Body of pancreas (tissue), 4 donors: ENCODE results near the gene PLCB1. TPM values are rescaled to one million over a fixed set of nuclear protein-coding genes. Genes with fewer than 3 reads are reported as not detected.

Experiments
- ATAC-seq: fragments of 150-250 bp; one replicate; pipeline ENCODE4 v1.9.1; 2016
- DNase-seq, 4 donors: peaks; one replicate each; pipeline ENCODE4 v3.0.0-alpha.2; 2019
- H3K27ac ChIP-seq, 4 donors: fragments of 200-600 bp; sonication (generic); 1 replicate in 3 of 4; 2 replicates in 1 of 4; pipeline versions ENCODE4 v1.5.1 to v1.6.1; 2016 to 2019; ENCODE audit warnings: mild to moderate bottlenecking in 1 of 4, mixed read lengths in 1 of 4, moderate library complexity in 1 of 4
- H3K27me3 ChIP-seq, 2 donors: fragments of 200-600 bp; sonication (generic); one replicate each; pipeline ENCODE4 v1.6.0; 2016; ENCODE audit warnings: mild to moderate bottlenecking in 1 of 2
- H3K36me3 ChIP-seq, 2 donors: fragments of 200-600 bp; sonication (generic); replicated peaks in 1 of 2; 2 replicates each; pipeline ENCODE4 v1.5.1; 2016; ENCODE audit warnings: low read depth in 2 of 2; ENCODE audit not compliant: insufficient read depth in 1 of 2
- H3K4me1 ChIP-seq: fragments of 200-600 bp; sonication (generic); one replicate; pipeline ENCODE4 v1.6.0; 2016
- H3K4me3 ChIP-seq, 2 donors: fragments of 200-600 bp; sonication (generic); 1 replicate in 1 of 2; 2 replicates in 1 of 2; pipeline ENCODE4 v1.5.1; 2016 to 2019
- H3K9me3 ChIP-seq, 3 donors: fragments of 200-600 bp; sonication (generic); 1 replicate in 2 of 3; 2 replicates in 1 of 3; pipeline ENCODE4 v1.5.1; 2016
- POLR2A ChIP-seq, 3 donors: fragments of 450-650 bp; IDR thresholded peaks; one replicate each; pipeline ENCODE4 v1.6.1; 2016; ENCODE audit warnings: antibody characterized with exemption in 3 of 3, mild to moderate bottlenecking in 2 of 3
- WGBS, 2 donors: methylation state at CpG; one replicate each; pipeline ENCODE4 v1.1.5; 2017; 5-methylcytosine and 5-hydroxymethylcytosine counted together
- intact Hi-C: fragments of 100-400 bp; cut with DNase I; formaldehyde crosslinking; loops from one replicate; pipeline ENCODE4 v1.15.1; 2023
- total RNA-seq, 2 donors: library from RNA; depleted of rRNA; stranded (reverse); fragments of >200 nt; gene quantifications; one replicate each; pipeline ENCODE4 v1.1.0, GENCODE V29; 2016
- TF ChIP-seq, protein P1 (sequence below), 7 experiments: fragments of 450-650 bp in 4 of 7; fragments of 200-600 bp in 3 of 7; sonication (generic) in 3 of 7; IDR thresholded peaks; one replicate each; pipeline ENCODE4 v1.5.1; 2016 to 2019; ENCODE audit warnings: antibody characterized with exemption in 7 of 7

PLCB1 gene
- total RNA-seq, 2 donors from 2014 or later: 32.9 to 46.1 TPM

DNA sequence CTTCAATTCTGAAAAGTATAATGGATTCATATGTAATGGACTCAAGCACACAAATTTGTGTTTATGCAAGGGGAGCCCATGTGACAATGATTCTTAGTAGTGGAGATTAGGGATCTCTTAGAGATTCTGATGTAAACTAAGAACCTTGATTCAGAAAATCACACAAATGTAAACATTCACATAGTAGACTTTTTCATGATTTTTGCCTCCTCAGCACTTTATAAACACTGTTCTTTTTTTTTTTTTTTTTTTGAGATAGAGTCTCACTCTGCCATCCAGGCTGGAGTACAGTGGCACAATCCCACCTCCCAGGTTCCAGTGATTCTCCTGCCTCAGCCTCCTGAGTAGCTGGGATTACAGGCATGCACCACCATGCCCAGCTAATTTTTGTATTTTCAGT lies 766.8 kb downstream of the PLCB1 start:
- H3K4me1 ChIP-seq: no peaks in the 10 kb centered on the region
- no peak overlapping the region for H3K27ac ChIP-seq
- ATAC-seq: no peak
- no peaks in the 10 kb centered on the region for H3K27me3 ChIP-seq
- no peak for TF ChIP-seq POLR2A (IDR thresholded peaks at IDR 0.05)
- TF ChIP-seq, protein P1, sequence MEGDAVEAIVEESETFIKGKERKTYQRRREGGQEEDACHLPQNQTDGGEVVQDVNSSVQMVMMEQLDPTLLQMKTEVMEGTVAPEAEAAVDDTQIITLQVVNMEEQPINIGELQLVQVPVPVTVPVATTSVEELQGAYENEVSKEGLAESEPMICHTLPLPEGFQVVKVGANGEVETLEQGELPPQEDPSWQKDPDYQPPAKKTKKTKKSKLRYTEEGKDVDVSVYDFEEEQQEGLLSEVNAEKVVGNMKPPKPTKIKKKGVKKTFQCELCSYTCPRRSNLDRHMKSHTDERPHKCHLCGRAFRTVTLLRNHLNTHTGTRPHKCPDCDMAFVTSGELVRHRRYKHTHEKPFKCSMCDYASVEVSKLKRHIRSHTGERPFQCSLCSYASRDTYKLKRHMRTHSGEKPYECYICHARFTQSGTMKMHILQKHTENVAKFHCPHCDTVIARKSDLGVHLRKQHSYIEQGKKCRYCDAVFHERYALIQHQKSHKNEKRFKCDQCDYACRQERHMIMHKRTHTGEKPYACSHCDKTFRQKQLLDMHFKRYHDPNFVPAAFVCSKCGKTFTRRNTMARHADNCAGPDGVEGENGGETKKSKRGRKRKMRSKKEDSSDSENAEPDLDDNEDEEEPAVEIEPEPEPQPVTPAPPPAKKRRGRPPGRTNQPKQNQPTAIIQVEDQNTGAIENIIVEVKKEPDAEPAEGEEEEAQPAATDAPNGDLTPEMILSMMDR (IDR thresholded peaks at IDR 0.05): no peak
- H3K4me3 ChIP-seq: no peak overlapping the region
- intact Hi-C loops: no loop called here
- DNase-seq: no peak
- H3K36me3 ChIP-seq: no peaks in the 10 kb centered on the region
- no peaks in the 10 kb centered on the region for H3K9me3 ChIP-seq

DNA sequence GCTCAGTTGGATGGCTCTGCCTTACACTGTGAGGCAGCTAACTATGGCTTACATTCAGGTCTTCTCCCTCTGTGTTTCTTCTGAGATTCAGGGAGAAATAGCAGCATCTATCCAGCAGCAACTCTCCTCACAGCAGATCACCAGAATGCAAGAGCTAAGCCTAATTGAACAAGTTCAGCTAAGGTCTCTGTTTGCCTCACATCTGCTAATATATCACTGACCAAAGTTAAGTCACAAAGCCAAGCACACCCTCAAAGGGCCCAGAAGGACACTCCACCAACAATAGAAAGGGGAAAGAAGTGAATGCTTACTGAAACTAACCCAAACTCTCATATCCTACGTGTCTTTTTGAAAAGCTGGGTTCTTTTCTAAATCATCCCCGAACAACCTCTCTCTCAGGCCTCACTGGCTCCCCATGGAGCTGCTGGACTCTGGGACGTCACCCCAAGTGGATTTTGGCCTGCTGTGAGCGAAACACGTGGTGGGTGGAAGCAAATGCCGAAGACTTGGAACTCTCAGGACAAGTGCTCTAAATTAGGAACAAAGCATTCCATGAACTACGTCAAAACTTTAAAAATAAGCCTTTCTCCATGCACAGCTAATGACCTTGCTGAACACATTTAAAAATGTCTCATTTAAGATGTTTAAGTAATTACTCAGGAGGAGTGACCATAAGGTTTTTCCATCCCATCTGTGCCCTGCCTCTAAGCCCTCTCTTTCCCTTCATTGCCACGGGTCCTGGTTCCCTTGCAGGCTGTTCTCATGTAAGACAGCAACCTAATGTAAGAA lies 769.4 kb downstream of the PLCB1 start:
- DNase-seq (peak in 1 of 4 donors; percentile 3), ATAC-seq (no peak)
- no peak overlapping the region for H3K4me3 ChIP-seq
- TF ChIP-seq POLR2A (IDR thresholded peaks at IDR 0.05): no peak
- TF ChIP-seq, protein P1 (IDR thresholded peaks at IDR 0.05): no peak
- no peak overlapping the region for H3K27ac ChIP-seq
- intact Hi-C loops: no loop called here
- H3K9me3 ChIP-seq: no peaks in the 10 kb centered on the region
- H3K4me1 ChIP-seq: no peaks in the 10 kb centered on the region
- WGBS, 2 donors: 80 to 81% methylated on average over 8 of the region's 8 CpGs
- no peaks in the 10 kb centered on the region for H3K36me3 ChIP-seq
- no peaks in the 10 kb centered on the region for H3K27me3 ChIP-seq

DNA sequence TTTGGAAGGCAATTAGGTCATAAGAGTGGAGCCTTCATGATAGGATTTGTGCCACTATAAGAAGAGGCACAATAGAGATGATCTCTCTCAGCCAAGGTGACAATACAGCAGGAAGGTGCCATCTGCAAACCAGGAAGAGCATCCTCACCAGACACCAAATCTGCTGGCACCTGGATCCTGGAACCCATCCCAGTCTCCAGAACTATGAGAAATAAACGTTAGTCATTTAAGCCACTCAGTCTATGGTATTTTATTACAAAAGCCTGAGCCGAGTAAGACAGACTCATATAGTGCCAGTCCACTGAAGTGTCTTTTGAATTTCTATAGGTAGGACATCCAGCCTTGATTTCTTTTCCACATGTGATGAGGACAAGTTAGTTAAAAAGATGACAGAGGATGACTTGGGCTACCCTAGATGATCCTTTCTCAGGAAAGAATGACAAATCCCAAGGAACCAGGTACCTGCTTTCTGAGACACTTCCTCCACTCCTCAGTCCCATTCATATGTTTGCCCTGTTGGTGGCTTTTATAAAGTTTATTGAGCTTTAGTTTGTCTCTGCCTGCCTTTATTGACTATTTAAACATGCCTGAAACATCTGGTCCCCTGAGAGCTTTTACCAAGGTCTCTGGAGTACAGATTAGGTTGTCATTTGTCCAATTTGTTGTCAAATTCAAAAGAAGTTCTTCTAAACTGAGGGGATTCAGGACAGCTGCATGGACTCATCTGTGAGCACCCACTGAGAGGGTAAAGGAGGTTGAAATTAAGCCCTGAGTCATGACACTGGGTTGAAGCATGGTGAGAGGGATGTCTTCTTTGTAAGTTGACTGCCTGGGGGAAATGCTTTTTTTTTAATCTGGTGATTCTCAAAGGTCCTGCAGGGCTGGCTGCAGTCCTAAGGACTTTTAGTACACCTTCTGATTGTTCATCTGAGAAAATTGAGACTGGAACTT lies 771.9 kb downstream of the PLCB1 start:
- Histone ChIP-seq H3K9me3 (no peaks in the 10 kb centered on the region), H3K27me3 (no peaks in the 10 kb centered on the region), H3K36me3 (no peaks in the 10 kb centered on the region), H3K4me3 (no peak overlapping the region), H3K27ac (no peak overlapping the region), H3K4me1 (no peaks in the 10 kb centered on the region)
- DNase-seq (no peak), ATAC-seq (no peak)
- WGBS, 2 donors: 49 to 50% methylated on average over 2 of the region's 2 CpGs
- TF ChIP-seq, protein P1 (IDR thresholded peaks at IDR 0.05): no peak
- no peak for TF ChIP-seq POLR2A (IDR thresholded peaks at IDR 0.05)
- intact Hi-C loops: no loop called here

DNA sequence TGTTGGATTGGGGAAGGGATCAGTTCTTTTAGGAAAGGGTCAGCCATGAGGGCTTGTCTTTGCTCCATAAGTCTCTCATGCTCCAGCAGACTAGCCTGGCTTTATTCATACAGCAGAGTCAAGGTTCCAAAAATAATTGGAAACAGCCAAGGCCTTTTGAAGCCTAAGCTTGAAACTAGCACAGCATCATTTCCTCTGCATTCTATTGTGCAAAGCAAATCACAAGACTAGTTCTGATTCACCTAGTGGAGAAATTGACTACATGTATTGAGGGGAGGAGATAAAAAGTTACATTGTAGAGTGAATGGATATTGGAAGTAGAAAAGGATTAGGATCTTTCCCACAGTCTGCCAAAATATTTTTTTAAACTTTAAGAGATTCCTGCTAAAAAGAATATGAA lies 777.5 kb downstream of the PLCB1 start:
- Histone ChIP-seq H3K4me1 (no peaks in the 10 kb centered on the region), H3K36me3 (no peaks in the 10 kb centered on the region), H3K4me3 (no peak overlapping the region), H3K27ac (no peak overlapping the region), H3K27me3 (no peaks in the 10 kb centered on the region), H3K9me3 (peaks cover 0 to 7% (median 0%) of the 10 kb centered on the region in 3 donors)
- ATAC-seq (no peak), DNase-seq (no peak)
- intact Hi-C loops: no loop called here
- TF ChIP-seq POLR2A (IDR thresholded peaks at IDR 0.05): no peak
- TF ChIP-seq, protein P1 (IDR thresholded peaks at IDR 0.05): no peak
